Mesothelial cell of epicardium (in vitro differentiated cells): ENCODE results near the gene GRIA1. TPM values are rescaled to one million over a fixed set of nuclear protein-coding genes. Genes with fewer than 3 reads are reported as not detected.

ENCODE experiments used
- DNase-seq, 2 experiments: peaks; one replicate each; pipeline ENCODE4 v3.0.0; 2021; ENCODE audit warnings: low spot score in 2 of 2; ENCODE audit not compliant: unreplicated experiment in 2 of 2
- H3K27ac Mint-ChIP-seq: 2 replicates; pipeline ENCODE4 v1.8.0; 2021; ENCODE audit warnings: mixed read lengths
- H3K27me3 Mint-ChIP-seq: 2 replicates; pipeline ENCODE4 v1.8.0; 2021; ENCODE audit warnings: low read depth, mixed read lengths
- H3K36me3 Mint-ChIP-seq: 2 replicates; pipeline ENCODE4 v1.8.0; 2021; ENCODE audit warnings: mixed read lengths
- H3K4me1 Mint-ChIP-seq: 2 replicates; pipeline ENCODE4 v1.8.0; 2021; ENCODE audit warnings: mixed read lengths
- H3K4me3 Mint-ChIP-seq: 2 replicates; pipeline ENCODE4 v1.8.0; 2021; ENCODE audit warnings: mild to moderate bottlenecking, moderate library complexity, mixed read lengths
- H3K9me3 Mint-ChIP-seq: 2 replicates; pipeline ENCODE4 v1.8.0; 2021; ENCODE audit warnings: mixed read lengths
- total RNA-seq: library from RNA; stranded (reverse); gene quantifications from 3 replicates; pipeline ENCODE4 v1.2.1, GENCODE V29; 2021
- TF ChIP-seq, protein P1 (sequence below): fragments of 200-600 bp; sonication (generic); IDR thresholded peaks from one replicate; pipeline ENCODE4 v1.5.0; 2021; ENCODE audit warnings: antibody characterized with exemption; ENCODE audit not compliant: unreplicated experiment

Gene GRIA1
- total RNA-seq, 1 donor from 2014 or later = 1.3 TPM

DNA sequence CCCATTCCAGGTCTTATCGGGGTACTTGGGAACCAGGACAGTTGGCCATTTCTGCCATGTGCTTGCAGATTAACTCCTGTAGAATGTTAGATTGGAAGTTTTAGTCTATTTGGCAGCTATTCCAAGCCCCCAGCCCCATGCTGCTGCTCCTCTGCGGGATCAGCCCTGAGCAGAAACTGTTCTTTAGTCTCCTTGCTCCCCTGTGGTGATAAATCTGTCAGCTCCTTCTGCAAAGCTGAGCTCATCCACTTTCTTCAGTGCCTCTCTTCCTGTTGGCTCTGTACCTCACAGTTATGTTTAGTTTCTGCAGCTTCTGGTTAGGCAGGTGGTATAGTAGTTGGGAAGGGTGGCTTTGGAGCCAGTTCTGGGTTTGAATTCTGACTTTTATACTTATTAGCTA, 170.4 kb downstream of the GRIA1 start:
- Mint-ChIP-seq H3K27me3 (no peaks in the 10 kb centered on the region), H3K4me1 (peaks cover 14% of the 10 kb centered on the region), H3K9me3 (no peaks in the 10 kb centered on the region), H3K4me3 (no peak overlapping the region), H3K27ac (no peak overlapping the region), H3K36me3 (no peaks in the 10 kb centered on the region)
- TF ChIP-seq, protein P1, sequence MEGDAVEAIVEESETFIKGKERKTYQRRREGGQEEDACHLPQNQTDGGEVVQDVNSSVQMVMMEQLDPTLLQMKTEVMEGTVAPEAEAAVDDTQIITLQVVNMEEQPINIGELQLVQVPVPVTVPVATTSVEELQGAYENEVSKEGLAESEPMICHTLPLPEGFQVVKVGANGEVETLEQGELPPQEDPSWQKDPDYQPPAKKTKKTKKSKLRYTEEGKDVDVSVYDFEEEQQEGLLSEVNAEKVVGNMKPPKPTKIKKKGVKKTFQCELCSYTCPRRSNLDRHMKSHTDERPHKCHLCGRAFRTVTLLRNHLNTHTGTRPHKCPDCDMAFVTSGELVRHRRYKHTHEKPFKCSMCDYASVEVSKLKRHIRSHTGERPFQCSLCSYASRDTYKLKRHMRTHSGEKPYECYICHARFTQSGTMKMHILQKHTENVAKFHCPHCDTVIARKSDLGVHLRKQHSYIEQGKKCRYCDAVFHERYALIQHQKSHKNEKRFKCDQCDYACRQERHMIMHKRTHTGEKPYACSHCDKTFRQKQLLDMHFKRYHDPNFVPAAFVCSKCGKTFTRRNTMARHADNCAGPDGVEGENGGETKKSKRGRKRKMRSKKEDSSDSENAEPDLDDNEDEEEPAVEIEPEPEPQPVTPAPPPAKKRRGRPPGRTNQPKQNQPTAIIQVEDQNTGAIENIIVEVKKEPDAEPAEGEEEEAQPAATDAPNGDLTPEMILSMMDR = no peak
- no peak for DNase-seq

DNA sequence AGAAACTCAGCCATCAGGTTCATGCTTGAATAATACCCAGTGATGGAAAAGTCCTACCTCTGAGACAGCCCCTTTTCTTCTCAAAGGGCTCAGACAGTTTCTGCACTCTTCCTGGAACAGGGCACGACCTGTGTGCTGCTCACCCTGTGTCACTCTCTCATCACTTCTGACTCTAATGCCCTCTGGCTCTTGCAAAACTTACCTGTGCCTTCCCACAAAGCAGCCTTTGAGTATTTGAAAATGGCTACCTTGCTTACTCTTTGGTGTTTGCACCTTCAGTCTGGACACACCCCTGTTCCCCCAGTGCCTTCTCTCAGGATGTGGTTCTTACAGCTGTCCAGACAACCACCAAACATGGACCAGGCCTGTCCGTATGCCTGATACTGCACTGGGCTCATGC, 171.4 kb downstream of the GRIA1 start:
- H3K4me1 Mint-ChIP-seq = peaks cover 14% of the 10 kb centered on the region
- no peak overlapping the region for H3K4me3 Mint-ChIP-seq
- TF ChIP-seq, protein P1 = no peak

DNA sequence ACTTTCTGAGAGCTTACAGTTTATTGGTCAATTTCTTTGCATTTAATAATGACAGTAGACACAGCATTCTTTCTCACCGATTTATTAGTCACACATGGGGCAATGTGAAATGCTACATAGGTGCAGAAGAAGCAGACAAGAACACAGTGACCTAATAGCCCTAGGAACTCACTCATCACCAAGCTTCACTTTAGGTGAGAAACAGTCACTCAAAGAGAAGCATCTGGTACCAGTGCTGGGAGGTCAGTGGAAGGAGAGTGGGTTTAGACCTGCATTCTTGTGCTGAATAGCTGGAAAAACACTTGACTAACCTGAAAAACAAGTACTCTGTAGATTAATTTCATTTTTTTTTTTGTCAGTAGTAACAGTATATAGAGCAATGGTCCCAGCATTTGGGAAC, 179.6 kb downstream of the GRIA1 start:
- peak overlapping the region; percentile 51 for H3K27ac Mint-ChIP-seq
- H3K36me3 Mint-ChIP-seq = no peaks in the 10 kb centered on the region
- no peak overlapping the region for H3K4me3 Mint-ChIP-seq
- DNase-seq = no peak
- H3K9me3 Mint-ChIP-seq = peaks cover 9% of the 10 kb centered on the region
- H3K4me1 Mint-ChIP-seq = peaks cover 22% of the 10 kb centered on the region
- TF ChIP-seq, protein P1 = no peak
- no peaks in the 10 kb centered on the region for H3K27me3 Mint-ChIP-seq

More for the DNA sequence above, 171.4 kb downstream of the GRIA1 start:
- Mint-ChIP-seq H3K9me3 (no peaks in the 10 kb centered on the region), H3K27me3 (no peaks in the 10 kb centered on the region), H3K27ac (no peak overlapping the region), H3K36me3 (no peaks in the 10 kb centered on the region)
- DNase-seq = no peak

DNA sequence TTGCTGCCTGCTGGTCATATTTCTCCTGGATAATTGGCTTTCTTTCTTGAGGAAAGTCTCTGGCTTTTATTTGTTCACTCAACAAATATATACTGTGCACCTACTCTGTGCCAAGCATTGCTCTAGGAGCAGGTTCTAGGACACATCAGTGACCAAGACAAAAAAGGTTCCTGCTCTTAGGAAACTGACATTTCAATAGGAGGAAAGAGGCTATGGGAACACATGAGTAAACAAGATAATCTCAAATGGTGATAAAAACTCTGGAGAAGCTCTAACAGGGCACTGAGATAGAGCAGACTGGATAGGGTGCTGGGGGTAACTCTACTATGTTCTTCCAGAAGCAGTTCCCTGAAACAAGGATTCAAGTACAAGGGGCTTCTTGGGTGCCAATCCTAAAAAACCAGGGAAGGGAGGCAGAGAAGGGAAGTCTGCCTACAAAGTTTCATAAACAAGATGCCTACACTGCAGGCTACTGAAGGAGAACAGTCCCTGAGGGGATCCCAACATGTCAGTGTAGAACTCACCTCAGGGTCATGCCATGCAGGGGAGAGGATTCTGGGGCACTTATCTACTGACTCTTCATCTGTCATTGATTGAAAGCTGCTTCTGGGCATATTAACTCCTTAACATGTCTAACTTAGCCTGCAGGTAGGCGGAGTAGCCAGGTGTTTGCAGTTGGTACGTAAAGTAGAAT, 181.3 kb downstream of the GRIA1 start:
- Mint-ChIP-seq H3K4me1 (peaks cover 22% of the 10 kb centered on the region), H3K36me3 (no peaks in the 10 kb centered on the region), H3K27ac (no peak overlapping the region), H3K4me3 (no peak overlapping the region), H3K27me3 (no peaks in the 10 kb centered on the region), H3K9me3 (peaks cover 9% of the 10 kb centered on the region)
- TF ChIP-seq, protein P1 = no peak
- no peak for DNase-seq

DNA sequence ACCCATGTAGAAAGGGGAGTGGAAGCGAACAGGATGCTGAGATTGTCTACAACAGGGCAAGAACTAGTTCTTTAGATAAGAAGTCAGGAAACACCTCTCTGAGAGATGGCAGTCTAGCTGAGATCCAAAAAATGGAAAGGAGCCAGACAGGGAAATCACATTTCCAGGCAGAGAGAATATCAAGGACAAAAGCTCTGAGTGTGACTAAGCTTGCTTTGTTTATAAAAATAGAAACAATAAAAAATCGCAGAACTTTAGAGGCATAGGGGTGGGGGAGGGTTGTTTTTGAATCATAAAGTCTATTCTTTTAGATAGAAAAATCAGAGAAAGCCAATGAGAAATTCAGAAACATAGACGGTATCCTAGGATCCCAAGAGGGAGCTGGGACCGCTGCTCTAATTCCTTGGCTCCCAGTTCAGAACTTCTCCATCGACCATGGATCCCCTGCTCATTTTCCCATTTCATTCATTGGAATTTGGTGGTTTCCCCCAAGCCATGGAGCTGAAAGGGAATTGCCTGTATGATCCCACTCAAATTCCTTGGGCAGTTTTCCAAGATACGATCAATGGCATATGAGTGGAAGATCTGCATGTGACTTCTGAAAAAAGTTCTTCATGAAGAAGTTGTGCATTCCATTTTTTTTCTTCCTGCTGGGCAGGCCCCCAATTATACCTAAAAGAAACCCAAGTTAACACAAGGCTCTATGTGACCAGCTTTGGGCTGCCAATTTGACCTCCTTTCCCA, 182.0 kb downstream of the GRIA1 start:
- Mint-ChIP-seq H3K4me3 (no peak overlapping the region), H3K9me3 (peaks cover 9% of the 10 kb centered on the region), H3K27ac (no peak overlapping the region), H3K4me1 (peaks cover 22% of the 10 kb centered on the region), H3K36me3 (no peaks in the 10 kb centered on the region), H3K27me3 (no peaks in the 10 kb centered on the region)
- TF ChIP-seq, protein P1 = no peak
- DNase-seq = no peak
